ENCODE data around the gene UBE2A. TPM values are rescaled to one million over a fixed set of nuclear protein-coding genes. Genes with fewer than 3 reads are reported as not detected.

The UBE2A gene
- total RNA-seq, 3 donors from 2014 or later (not counting 1 experiment from before 2014, with no cell fraction given): 88.4 to 125 (median 91.0) TPM

DNA sequence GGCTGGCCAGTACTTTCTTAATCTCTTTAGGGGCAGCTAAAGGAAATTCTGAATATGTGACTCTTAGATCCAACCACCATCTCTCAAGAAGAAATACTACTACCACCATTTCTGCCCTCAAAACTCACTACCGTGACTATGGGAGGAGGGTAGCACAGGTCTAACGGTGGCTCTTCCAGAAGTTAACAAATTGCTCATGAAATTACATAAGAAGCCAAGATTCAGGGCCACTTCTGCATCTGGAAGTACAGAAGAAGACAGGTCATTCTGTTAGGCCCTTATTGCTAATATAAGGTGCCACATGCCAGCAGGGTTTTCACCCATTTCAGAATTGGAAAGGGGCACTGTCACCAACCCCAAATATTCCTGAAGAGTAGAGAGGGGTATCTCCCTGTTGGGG, 51.5 kb downstream of the UBE2A start:
- Mint-ChIP-seq H3K4me3 (no peak overlapping the region), H3K36me3 (peaks cover 6% of the 10 kb centered on the region), H3K27me3 (ENCODE audit: low read depth in 2 of 2) (no peaks in the 10 kb centered on the region), H3K4me1 (peaks cover 0 to 7% of the 10 kb centered on the region in 2 donors), H3K9me3 (no peaks in the 10 kb centered on the region), H3K27ac (no peak overlapping the region)
- Histone ChIP-seq H3K27me3 (ENCODE audit: control insufficient read depth, insufficient read depth, low read length) (no peaks in the 10 kb centered on the region), H3K4me1 (ENCODE audit: control insufficient read depth, insufficient read depth, low read length) (no peaks in the 10 kb centered on the region), H3K4me3 (ENCODE audit: low read length) (no peak overlapping the region), H3K36me3 (ENCODE audit: control insufficient read depth, insufficient read depth, low read length) (peaks cover 38% of the 10 kb centered on the region), H3K27ac (ENCODE audit: low read length) (no peak overlapping the region), H3K9me3 (ENCODE audit: control insufficient read depth, insufficient read depth, low read length) (no peaks in the 10 kb centered on the region)
- TF ChIP-seq, protein P1, sequence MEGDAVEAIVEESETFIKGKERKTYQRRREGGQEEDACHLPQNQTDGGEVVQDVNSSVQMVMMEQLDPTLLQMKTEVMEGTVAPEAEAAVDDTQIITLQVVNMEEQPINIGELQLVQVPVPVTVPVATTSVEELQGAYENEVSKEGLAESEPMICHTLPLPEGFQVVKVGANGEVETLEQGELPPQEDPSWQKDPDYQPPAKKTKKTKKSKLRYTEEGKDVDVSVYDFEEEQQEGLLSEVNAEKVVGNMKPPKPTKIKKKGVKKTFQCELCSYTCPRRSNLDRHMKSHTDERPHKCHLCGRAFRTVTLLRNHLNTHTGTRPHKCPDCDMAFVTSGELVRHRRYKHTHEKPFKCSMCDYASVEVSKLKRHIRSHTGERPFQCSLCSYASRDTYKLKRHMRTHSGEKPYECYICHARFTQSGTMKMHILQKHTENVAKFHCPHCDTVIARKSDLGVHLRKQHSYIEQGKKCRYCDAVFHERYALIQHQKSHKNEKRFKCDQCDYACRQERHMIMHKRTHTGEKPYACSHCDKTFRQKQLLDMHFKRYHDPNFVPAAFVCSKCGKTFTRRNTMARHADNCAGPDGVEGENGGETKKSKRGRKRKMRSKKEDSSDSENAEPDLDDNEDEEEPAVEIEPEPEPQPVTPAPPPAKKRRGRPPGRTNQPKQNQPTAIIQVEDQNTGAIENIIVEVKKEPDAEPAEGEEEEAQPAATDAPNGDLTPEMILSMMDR (IDR thresholded peaks at IDR 0.05): no peak
- WGBS (ENCODE audit: insufficient coverage): 71% methylated on average over 2 of the region's 2 CpGs
- DNase-seq: no peak
- intact Hi-C loops (cut with micrococcal nuclease): no loop called here
- ATAC-seq: no peak

Other genes with a start within 250 kb of the UBE2A start
- 1 to 10 TPM; 5.4 to 7.3 (median 6.4) TPM for gene SLC25A43, start 175.2 kb upstream of the UBE2A start, total RNA-seq
- gene SLC25A5, start 106.1 kb upstream of the UBE2A start, total RNA-seq: 100 to 1,000 TPM; 148 to 182 (median 162) TPM
- 10 to 100 TPM; 23.5 to 29.2 (median 23.8) TPM for gene STEEP1, start 9.2 kb upstream of the UBE2A start, total RNA-seq
- gene NKRF, start 31.9 kb downstream of the UBE2A start, total RNA-seq: 1 to 10 TPM; 6.7 to 9.2 (median 6.9) TPM
- gene SEPTIN6, start 118.6 kb downstream of the UBE2A start, total RNA-seq: 100 to 1,000 TPM; 138 to 202 (median 158) TPM
- under 1 TPM in 1 of 3 donors, not detected in 2; 0.23 TPM for gene SOWAHD, start 184.0 kb downstream of the UBE2A start, total RNA-seq
- gene RPL39, start 217.1 kb downstream of the UBE2A start, total RNA-seq: 1,000 to 10,000 TPM; 1,040 to 1,487 (median 1,381) TPM